GM12878 (cell line): ENCODE measurements around the gene ANO2. TPM values are rescaled to one million over a fixed set of nuclear protein-coding genes. Genes with fewer than 3 reads are reported as not detected.

Source experiments
- ATAC-seq: fragments of 200-7000 bp; cut with Tn5 transposase; 3 replicates; pipeline ENCODE4 v1.9.1; 2020; ENCODE audit warnings: mild to moderate bottlenecking, moderate library complexity
- BruUV-seq: library from RNA; stranded (reverse); fragments of 400-500 nt; replicated peaks from 2 replicates; lab custom pipeline; 2021; lab: Mats Ljungman, UMichigan
- CTCF ChIA-PET: fragments of 300-600 bp; sonication (Branson Sonifier 250); formaldehyde crosslinking; extraction: SDS; loops from one replicate; lab custom pipeline; 2021; ENCODE audit warnings: inconsistent platforms; lab: Yijun Ruan, JAX
- POLR2A ChIA-PET: fragments of 350-600 bp; formaldehyde crosslinking; extraction: SDS; loops from one replicate; lab custom pipeline; 2021; ENCODE audit warnings: inconsistent platforms; lab: Charles Lee
- RAD21 ChIA-PET: fragments of 300-600 bp; sonication (Branson Sonifier 250); formaldehyde crosslinking; loops from one replicate; lab custom pipeline; 2023; ENCODE audit warnings: antibody characterized with exemption; ENCODE audit not compliant: unreplicated experiment; lab: Charles Lee
- SMC1A ChIA-PET: fragments of 300-600 bp; sonication (Branson Sonifier 250); formaldehyde crosslinking; loops from one replicate; lab custom pipeline; 2023; ENCODE audit not compliant: unreplicated experiment, uncharacterized antibody; lab: Charles Lee
- DNase-seq: peaks from one replicate; pipeline ENCODE4 v3.0.0-alpha.2; 2011; ENCODE audit warnings: low read depth, low spot score
- FAIRE-seq: peaks from 3 replicates; lab custom pipeline; 2011; peaks lifted over from hg19 to GRCh38; lab: Jason Lieb, UNC
- H2AFZ ChIP-seq: 2 replicates; pipeline ENCODE4 v1.6.0; 2011; ENCODE audit warnings: low read depth, low read length, control low read depth; ENCODE audit not compliant: control insufficient read depth
- H3K27ac ChIP-seq: 2 replicates; pipeline ENCODE4 v1.5.1; 2011; ENCODE audit warnings: control low read depth; ENCODE audit not compliant: control insufficient read depth, insufficient read depth
- H3K27me3 ChIP-seq, 2 experiments: replicated peaks in 1 of 2; 2 replicates each; pipeline versions ENCODE4 v1.6.0 to v1.6.1; 2011; ENCODE audit warnings: low read length in 1 of 2; ENCODE audit not compliant: control insufficient read depth in 2 of 2, insufficient read depth in 2 of 2
- H3K36me3 ChIP-seq, 2 experiments: 2 replicates each; pipeline ENCODE4 v1.5.1; 2011; ENCODE audit warnings: low read length in 1 of 2; ENCODE audit not compliant: control insufficient read depth in 2 of 2, insufficient read depth in 2 of 2
- H3K4me1 ChIP-seq: 2 replicates; pipeline ENCODE4 v1.6.1; 2011; ENCODE audit warnings: mild to moderate bottlenecking, low read length, moderate library complexity, mixed read lengths; ENCODE audit not compliant: control insufficient read depth, insufficient read depth
- H3K4me2 ChIP-seq: 2 replicates; pipeline ENCODE4 v1.6.0; 2011; ENCODE audit warnings: control low read depth; ENCODE audit not compliant: control insufficient read depth, insufficient read depth
- H3K4me3 ChIP-seq: fragments of 200-600 bp; sonication (generic); 2 replicates; pipeline ENCODE4 v1.5.1; 2016
- H3K79me2 ChIP-seq: 2 replicates; pipeline ENCODE4 v1.6.0; 2011; ENCODE audit warnings: low read length; ENCODE audit not compliant: control insufficient read depth, insufficient read depth
- H3K9ac ChIP-seq: 2 replicates; pipeline ENCODE4 v1.8.0; 2011; ENCODE audit warnings: low read length, control low read depth, mixed read lengths; ENCODE audit not compliant: control insufficient read depth, insufficient read depth
- H3K9me3 ChIP-seq: replicated peaks from 3 replicates; pipeline ENCODE4 v1.5.1; 2011; ENCODE audit warnings: mild to moderate bottlenecking, low read length; ENCODE audit not compliant: control insufficient read depth, insufficient read depth
- H4K20me1 ChIP-seq: 2 replicates; pipeline ENCODE4 v1.6.0; 2011; ENCODE audit not compliant: control insufficient read depth, insufficient read depth
- CHD1 ChIP-seq: IDR thresholded peaks from 2 replicates; pipeline ENCODE4 v1.6.1; 2012; ENCODE audit warnings: low read depth, low read length, improper control_type of control experiment
- RAD51 ChIP-seq: fragments of 450-650 bp; IDR thresholded peaks from 2 replicates; pipeline ENCODE4 v1.6.1; 2016; ENCODE audit warnings: moderate library complexity, mild to moderate bottlenecking, inconsistent platforms
- RBBP5 ChIP-seq: fragments of 200-600 bp; sonication (generic); conservative IDR thresholded peaks from 2 replicates; pipeline ENCODE4 v1.6.1; 2016
- TCF12 ChIP-seq: IDR thresholded peaks from 2 replicates; pipeline ENCODE4 v1.6.1; 2011; ENCODE audit warnings: low read depth, mild to moderate bottlenecking, low read length
- ZNF384 ChIP-seq: IDR thresholded peaks from 2 replicates; pipeline ENCODE4 v1.6.1; 2012; ENCODE audit warnings: low read depth, mild to moderate bottlenecking, low read length, improper control_type of control experiment, borderline replicate concordance
- WGBS: methylation state at CpG from one replicate; pipeline ENCODE4 v1.1.6; 2016; ENCODE audit warnings: low lambda C conversion rate; ENCODE audit not compliant: insufficient replicate concordance, insufficient coverage; ENCODE audit errors: missing lambda C conversion rate; 5-methylcytosine and 5-hydroxymethylcytosine counted together
- in situ Hi-C: fragments of 300-500 bp; cut with MboI; formaldehyde crosslinking; loops from 9 replicates; pipeline ENCODE4 v1.14.3; 2018; ENCODE audit warnings: mixed read lengths
- intact Hi-C: fragments of 100-400 bp; cut with micrococcal nuclease; formaldehyde crosslinking; loops from one replicate; pipeline ENCODE4 v1.14.2; 2022; ENCODE audit not compliant: unreplicated experiment
- polyA plus RNA-seq, 11 experiments: library from polyadenylated mRNA; depleted of rRNA in 4 of 11; unstranded in 6 of 11; stranded (reverse) in 5 of 11; fragments of >200 nt; fragmentation: Nextera tagmentation in 4 of 11; fragmentation: Illumina TruSeq in 1 of 11; extraction: Ambion mirVana in 4 of 11; extraction: Trizol in 1 of 11; gene quantifications; 1 replicate in 1 of 11; 2 replicates in 10 of 11; pipeline versions ENCODE4 v1.2.1 to v1.2.3, GENCODE V29; 2011 to 2016; ENCODE audit warnings: inconsistent platforms in 2 of 11, missing spikeins in 2 of 11, low read depth in 1 of 11
- total RNA-seq, 4 experiments: library from RNA; depleted of rRNA in 3 of 4; stranded (reverse); fragments of >200 nt in 3 of 4; fragmentation: Illumina TruSeq in 1 of 4; extraction: Trizol in 1 of 4; gene quantifications; 2 replicates each; pipeline versions ENCODE4 v1.2.1 to v1.2.3, GENCODE V29; 2013 to 2021

Gene ANO2
- total and polyA plus RNA-seq, 10 of the 15 experiments (the other 5 are each of a cell fraction or from before 2014, with no cell fraction given) = not detected

DNA sequence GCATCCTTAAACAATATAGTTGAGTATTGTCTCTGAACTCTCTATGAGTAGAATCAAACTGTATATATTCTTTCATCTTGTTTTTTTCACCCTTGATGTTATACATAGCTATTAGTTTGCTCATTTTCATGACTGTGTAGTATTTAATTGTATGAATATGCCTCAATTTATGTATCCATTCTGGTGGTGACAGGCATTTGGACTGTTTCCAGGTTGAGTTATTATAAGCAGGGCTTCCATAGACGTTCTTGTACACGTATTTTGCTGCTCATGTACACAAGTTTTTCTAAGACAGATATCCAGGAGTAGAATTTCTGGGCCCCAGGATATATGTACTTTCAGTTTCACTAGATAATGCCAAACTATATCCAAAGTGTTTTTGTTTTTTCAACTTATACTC lies 301.8 kb downstream of the ANO2 start:
- Histone ChIP-seq H3K4me3 (no peak overlapping the region), H3K4me2 (no peak overlapping the region), H3K4me1 (no peaks in the 10 kb centered on the region), H3K9me3 (no peaks in the 10 kb centered on the region), H2AFZ (no peak overlapping the region), H3K79me2 (no peaks in the 10 kb centered on the region), H3K36me3 (no peaks in the 10 kb centered on the region), H3K27ac (no peak overlapping the region), H3K27me3 (no peaks in the 10 kb centered on the region; a peak in 1 of 4 replicates), H3K9ac (no peak overlapping the region), H4K20me1 (no peaks in the 10 kb centered on the region)
- ChIA-PET RAD21 (no interaction called here), SMC1A (interaction anchor here (0.6 kb wide), 1 partner anchor 217 kb away, joined by 3 read pairs; no protein-coding TSS in a partner anchor), CTCF (no interaction called here), POLR2A (no interaction called here)
- no peak for DNase-seq
- no peak for TF ChIP-seq CHD1
- no peak for TF ChIP-seq TCF12
- no peak for TF ChIP-seq RBBP5
- 0% methylated on average over 2 of the region's 2 CpGs for WGBS
- no peak for ATAC-seq
- FAIRE-seq = no peak
- no TSS peak for BruUV-seq
- intact Hi-C loops = no loop called here
- in situ Hi-C loops = no loop called here

DNA sequence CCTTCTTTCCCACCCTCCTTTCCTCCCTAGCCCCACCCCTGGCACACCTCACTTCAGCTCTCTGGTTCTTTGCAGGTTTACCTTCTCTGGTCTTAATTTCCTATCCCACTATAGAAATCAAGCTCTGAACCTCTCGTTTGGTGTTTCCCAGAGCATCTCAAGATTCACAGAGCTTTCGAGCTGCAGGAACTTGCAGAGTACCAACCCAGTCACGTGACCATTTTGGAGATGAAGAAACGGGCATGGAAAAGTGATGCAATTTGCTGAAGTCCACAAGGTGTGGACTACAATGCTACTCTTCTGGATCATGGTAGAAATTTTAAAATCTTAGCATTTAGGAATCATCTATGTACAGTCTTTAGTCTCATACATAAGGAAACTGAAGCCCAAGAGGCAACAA lies 307.4 kb downstream of the ANO2 start:
- no peak for DNase-seq
- ATAC-seq = no peak
- no peaks in the 10 kb centered on the region for H3K9me3 ChIP-seq
- 14% methylated on average over 4 of the region's 4 CpGs for WGBS
- CTCF ChIA-PET = interaction anchor here (0.7 kb wide), 1 partner anchor 30 kb away, joined by 3 read pairs; no protein-coding TSS in a partner anchor
- RAD21 ChIA-PET = no interaction called here
- no peak overlapping the region for H3K4me2 ChIP-seq
- FAIRE-seq = no peak
- no TSS peak for BruUV-seq
- no peak overlapping the region for H3K27ac ChIP-seq
- SMC1A ChIA-PET = no interaction called here
- no peaks in the 10 kb centered on the region for H3K36me3 ChIP-seq
- intact Hi-C loops = no loop called here
- peak; percentile 34; the same call in 1 of the 2 replicates for TF ChIP-seq RAD51
- no peak for TF ChIP-seq ZNF384
- TF ChIP-seq, all 136 proteins: peak for 1
- Histone ChIP-seq H3K9ac (no peak overlapping the region), H4K20me1 (no peaks in the 10 kb centered on the region), H3K4me1 (no peaks in the 10 kb centered on the region), H2AFZ (no peak overlapping the region), H3K79me2 (no peaks in the 10 kb centered on the region), H3K4me3 (no peak overlapping the region), H3K27me3 (peaks cover 0 to 1% of the 10 kb centered on the region in 2 experiments; a peak in 1 of 4 replicates)
- POLR2A ChIA-PET = no interaction called here
- in situ Hi-C loops = no loop called here
